OCI-LY7 (cell line): ENCODE results near the gene TMEM69. TPM values are rescaled to one million over a fixed set of nuclear protein-coding genes. Genes with fewer than 3 reads are reported as not detected.

Experiments used
- BruUV-seq: library from RNA; stranded (reverse); fragments of 400-500 nt; replicated peaks from 2 replicates; lab custom pipeline; 2021; lab: Mats Ljungman, UMichigan
- CTCF ChIA-PET: fragments of 300-600 bp; sonication (Branson Sonifier 250); formaldehyde crosslinking; loops from one replicate; lab custom pipeline; 2022; ENCODE audit warnings: antibody characterized with exemption; ENCODE audit not compliant: unreplicated experiment; lab: Charles Lee
- POLR2A ChIA-PET: fragments of 300-600 bp; sonication (Branson Sonifier 250); formaldehyde crosslinking; loops from one replicate; lab custom pipeline; 2022; ENCODE audit warnings: antibody characterized with exemption; lab: Charles Lee
- DNase-seq: peaks from one replicate; pipeline ENCODE4 v3.0.0-alpha.2; 2015; ENCODE audit warnings: low spot score
- H2AFZ ChIP-seq: fragments of 200-600 bp; sonication (generic), shearing (Covaris generic); 2 replicates; pipeline ENCODE4 v1.6.1; 2014; ENCODE audit warnings: mild to moderate bottlenecking, antibody characterized with exemption, low read length, moderate library complexity
- H3K27ac ChIP-seq: fragments of 200-600 bp; sonication (generic); 2 replicates; pipeline ENCODE4 v1.5.1; 2014; ENCODE audit warnings: mixed run types, low read depth, mild to moderate bottlenecking, moderate library complexity, low read length, inconsistent platforms; ENCODE audit not compliant: poor library complexity, severe bottlenecking
- H3K36me3 ChIP-seq: fragments of 200-600 bp; sonication (generic); 2 replicates; pipeline ENCODE4 v1.6.1; 2014; ENCODE audit warnings: mild to moderate bottlenecking, antibody characterized with exemption, low read length, moderate library complexity, mixed read lengths; ENCODE audit not compliant: insufficient read depth
- H3K4me1 ChIP-seq: fragments of 200-600 bp; sonication (generic); 2 replicates; pipeline ENCODE4 v1.5.1; 2014; ENCODE audit warnings: mild to moderate bottlenecking, low read length; ENCODE audit not compliant: insufficient read depth, poor library complexity, severe bottlenecking
- H3K4me2 ChIP-seq: fragments of 200-600 bp; sonication (generic); 2 replicates; pipeline ENCODE4 v1.6.1; 2014; ENCODE audit warnings: mild to moderate bottlenecking, low read length
- H3K4me3 ChIP-seq: fragments of 200-600 bp; sonication (generic); 2 replicates; pipeline ENCODE4 v1.5.1; 2014; ENCODE audit warnings: mild to moderate bottlenecking, low read depth, low read length; ENCODE audit not compliant: poor library complexity, severe bottlenecking
- H3K79me2 ChIP-seq: fragments of 200-600 bp; sonication (generic); 2 replicates; pipeline ENCODE4 v1.6.1; 2016; ENCODE audit warnings: low read depth, mild to moderate bottlenecking, low read length, moderate library complexity, mixed read lengths; ENCODE audit not compliant: insufficient read depth
- H3K9me2 ChIP-seq: fragments of 200-600 bp; sonication (generic); 2 replicates; pipeline ENCODE4 v1.6.1; 2016; ENCODE audit warnings: mild to moderate bottlenecking, low read length, mixed read lengths; ENCODE audit not compliant: insufficient read depth
- H3K9me3 ChIP-seq: fragments of 200-600 bp; sonication (generic); 2 replicates; pipeline ENCODE4 v1.6.1; 2014; ENCODE audit warnings: mild to moderate bottlenecking, mixed run types, low read length, mixed read lengths
- H4K20me1 ChIP-seq: fragments of 200-600 bp; sonication (generic); 2 replicates; pipeline ENCODE4 v1.6.1; 2014; ENCODE audit warnings: mild to moderate bottlenecking, antibody characterized with exemption, low read length, moderate library complexity, mixed read lengths; ENCODE audit not compliant: insufficient read depth
- EZH2phosphoT487 ChIP-seq: fragments of 200-600 bp; sonication (generic); IDR thresholded peaks from 2 replicates; pipeline ENCODE4 v1.6.1; 2018; ENCODE audit warnings: low read depth, borderline replicate concordance, mild to moderate bottlenecking, mixed run types, antibody characterized with exemption, low read length, moderate library complexity, mixed read lengths
- intact Hi-C: fragments of 100-400 bp; cut with micrococcal nuclease; formaldehyde crosslinking; loops from one replicate; pipeline ENCODE4 v1.10.0; 2022; ENCODE audit not compliant: unreplicated experiment
- total RNA-seq, 2 experiments: library from RNA; depleted of rRNA in 1 of 2; stranded (reverse); fragments of >200 nt in 1 of 2; shearing (Covaris generic) in 1 of 2; gene quantifications; 2 replicates each; pipeline ENCODE4 v1.2.3, GENCODE V29; 2014 to 2022
- TF ChIP-seq, protein P1 (sequence below): fragments of 200-600 bp; sonication (generic); conservative IDR thresholded peaks from 2 replicates; pipeline ENCODE4 v1.5.1; 2014; ENCODE audit warnings: mild to moderate bottlenecking, antibody characterized with exemption, low read length, moderate library complexity, mixed read lengths

Gene TMEM69
- total RNA-seq, 2 experiments from 2014 or later = 35.8 to 42.2 TPM

GRCh38 chr1:45660336-45660735 is 27.6 kb upstream of the TMEM69 start:
- Histone ChIP-seq H3K9me3 (no peaks in the 10 kb centered on the region), H3K79me2 (peaks cover 47% of the 10 kb centered on the region), H3K4me1 (no peaks in the 10 kb centered on the region), H3K27ac (no peak overlapping the region), H3K9me2 (no peaks in the 10 kb centered on the region), H3K4me3 (no peak overlapping the region), H3K4me2 (no peak overlapping the region), H3K36me3 (peaks cover 68% of the 10 kb centered on the region), H2AFZ (no peak overlapping the region), H4K20me1 (peaks cover 6% of the 10 kb centered on the region; the same call in 1 of the 2 replicates)
- no TSS peak for BruUV-seq
- intact Hi-C loops = no loop called here
- ChIA-PET CTCF (no interaction called here), POLR2A (interaction anchor here (0.6 to 1.1 kb wide), 4 partner anchors 9 to 1689 kb away, joined by 3 to 5 read pairs (median 3); no protein-coding TSS in a partner anchor)
- TF ChIP-seq, protein P1, sequence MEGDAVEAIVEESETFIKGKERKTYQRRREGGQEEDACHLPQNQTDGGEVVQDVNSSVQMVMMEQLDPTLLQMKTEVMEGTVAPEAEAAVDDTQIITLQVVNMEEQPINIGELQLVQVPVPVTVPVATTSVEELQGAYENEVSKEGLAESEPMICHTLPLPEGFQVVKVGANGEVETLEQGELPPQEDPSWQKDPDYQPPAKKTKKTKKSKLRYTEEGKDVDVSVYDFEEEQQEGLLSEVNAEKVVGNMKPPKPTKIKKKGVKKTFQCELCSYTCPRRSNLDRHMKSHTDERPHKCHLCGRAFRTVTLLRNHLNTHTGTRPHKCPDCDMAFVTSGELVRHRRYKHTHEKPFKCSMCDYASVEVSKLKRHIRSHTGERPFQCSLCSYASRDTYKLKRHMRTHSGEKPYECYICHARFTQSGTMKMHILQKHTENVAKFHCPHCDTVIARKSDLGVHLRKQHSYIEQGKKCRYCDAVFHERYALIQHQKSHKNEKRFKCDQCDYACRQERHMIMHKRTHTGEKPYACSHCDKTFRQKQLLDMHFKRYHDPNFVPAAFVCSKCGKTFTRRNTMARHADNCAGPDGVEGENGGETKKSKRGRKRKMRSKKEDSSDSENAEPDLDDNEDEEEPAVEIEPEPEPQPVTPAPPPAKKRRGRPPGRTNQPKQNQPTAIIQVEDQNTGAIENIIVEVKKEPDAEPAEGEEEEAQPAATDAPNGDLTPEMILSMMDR = no peak
- no peak for TF ChIP-seq EZH2phosphoT487
- no peak for DNase-seq

GRCh38 chr1:45666836-45667235 is 21.1 kb upstream of the TMEM69 start:
- BruUV-seq = no TSS peak
- Histone ChIP-seq H4K20me1 (peaks cover 6% of the 10 kb centered on the region; the same call in 1 of the 2 replicates), H3K4me3 (no peak overlapping the region), H3K9me3 (no peaks in the 10 kb centered on the region), H3K9me2 (no peaks in the 10 kb centered on the region), H3K79me2 (peaks cover 99% of the 10 kb centered on the region), H2AFZ (no peak overlapping the region), H3K36me3 (peaks cover 56% of the 10 kb centered on the region), H3K4me1 (peaks cover 4% of the 10 kb centered on the region), H3K27ac (no peak overlapping the region), H3K4me2 (no peak overlapping the region)
- no peak for DNase-seq
- TF ChIP-seq EZH2phosphoT487 = no peak
- TF ChIP-seq, protein P1 = no peak
- POLR2A ChIA-PET = interaction anchor here (0.7 to 1.1 kb wide), 3 partner anchors 10 to 22 kb away, joined by 3 to 5 read pairs (median 3); no protein-coding TSS in a partner anchor
- intact Hi-C loops = no loop called here
- CTCF ChIA-PET = no interaction called here

DNA sequence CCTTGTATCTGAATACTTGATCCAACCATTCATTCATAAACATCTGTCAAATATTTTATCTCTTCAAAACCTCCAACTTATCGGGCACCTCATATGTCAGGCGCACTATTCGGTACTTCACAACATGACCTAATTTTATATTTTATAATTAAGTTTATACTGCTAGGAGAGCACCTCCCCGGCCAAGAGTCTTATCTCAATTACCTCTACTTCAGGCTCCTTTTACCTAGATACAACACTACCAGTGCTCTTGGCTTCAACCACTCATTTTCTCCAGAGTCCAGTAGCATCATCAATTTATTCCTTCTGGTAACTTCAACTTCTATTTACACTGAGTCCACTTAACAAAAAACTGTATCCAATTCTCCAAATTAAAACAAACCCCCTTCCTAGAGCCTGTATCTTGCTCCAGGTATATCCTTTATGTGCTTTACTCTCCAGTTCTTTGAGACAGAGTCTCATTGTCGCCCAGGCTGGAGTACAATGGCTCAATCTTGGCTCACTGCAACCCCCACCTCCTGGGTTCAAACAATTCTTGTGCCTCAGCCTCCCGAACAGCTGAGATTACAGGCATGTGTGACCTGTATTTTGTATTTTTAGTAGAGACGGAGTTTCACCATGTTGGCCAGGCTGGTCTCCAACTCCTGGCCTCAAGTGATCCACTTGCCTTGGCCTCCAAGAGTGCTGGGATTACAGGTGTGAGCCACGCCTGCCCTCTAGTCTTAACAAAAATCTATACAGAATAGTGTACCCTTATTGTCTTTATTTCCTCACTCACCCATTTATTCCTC is 20.5 kb upstream of the TMEM69 start:
- Histone ChIP-seq H3K4me1 (peaks cover 4% of the 10 kb centered on the region), H3K4me3 (no peak overlapping the region), H4K20me1 (peaks cover 6% of the 10 kb centered on the region; the same call in 1 of the 2 replicates), H3K9me2 (no peaks in the 10 kb centered on the region), H3K36me3 (peaks cover 56% of the 10 kb centered on the region), H3K27ac (no peak overlapping the region), H3K4me2 (no peak overlapping the region), H2AFZ (no peak overlapping the region), H3K79me2 (peaks cover 99% of the 10 kb centered on the region), H3K9me3 (no peaks in the 10 kb centered on the region)
- intact Hi-C loops = no loop called here
- TF ChIP-seq, protein P1 = no peak
- no peak for TF ChIP-seq EZH2phosphoT487
- POLR2A ChIA-PET = interaction anchor here (0.7 to 1.1 kb wide), 2 partner anchors 11 to 12 kb away, joined by 3 to 5 read pairs; no protein-coding TSS in a partner anchor
- BruUV-seq = no TSS peak
- CTCF ChIA-PET = no interaction called here
- DNase-seq = no peak
